Liver (tissue), 9 donors: ENCODE results near the gene TEX264. TPM values are rescaled to one million over a fixed set of nuclear protein-coding genes. Genes with fewer than 3 reads are reported as not detected.

ENCODE experiments used
- DNase-seq: peaks from one replicate; pipeline ENCODE4 v3.0.0-alpha.2; 2017; ENCODE audit warnings: low spot score
- H3K27ac ChIP-seq, 2 donors: one replicate each; pipeline ENCODE4 v1.7.0; 2013; ENCODE audit warnings: inconsistent platforms in 2 of 2, low read length in 2 of 2, control low read depth in 1 of 2, low read depth in 1 of 2, mild to moderate bottlenecking in 1 of 2
- H3K27me3 ChIP-seq, 4 donors: one replicate each; pipeline versions ENCODE4 v1.6.1 to v1.7.0; 2013; ENCODE audit warnings: low read length in 3 of 4, inconsistent platforms in 1 of 4, mild to moderate bottlenecking in 1 of 4, moderate library complexity in 1 of 4; ENCODE audit not compliant: control insufficient read depth in 4 of 4, insufficient read depth in 4 of 4
- H3K36me3 ChIP-seq, 4 donors: one replicate each; pipeline versions ENCODE4 v1.6.1 to v1.7.0; 2013; ENCODE audit warnings: low read length in 3 of 4, mild to moderate bottlenecking in 3 of 4, low read depth in 1 of 4, moderate library complexity in 1 of 4; ENCODE audit not compliant: control insufficient read depth in 4 of 4, insufficient read depth in 3 of 4
- H3K4me1 ChIP-seq, 4 donors: one replicate each; pipeline versions ENCODE4 v1.6.1 to v1.7.0; 2013; ENCODE audit warnings: low read length in 3 of 4, mild to moderate bottlenecking in 3 of 4, moderate library complexity in 1 of 4; ENCODE audit not compliant: control insufficient read depth in 4 of 4, insufficient read depth in 4 of 4
- H3K4me3 ChIP-seq, 3 donors: one replicate each; pipeline versions ENCODE4 v1.6.1 to v1.7.0; 2013; ENCODE audit warnings: low read length in 3 of 3, control low read depth in 1 of 3, low read depth in 1 of 3, mild to moderate bottlenecking in 1 of 3
- H3K9ac ChIP-seq, 2 donors: one replicate each; pipeline ENCODE4 v1.7.0; 2013; ENCODE audit warnings: low read length in 2 of 2, mild to moderate bottlenecking in 2 of 2, moderate library complexity in 2 of 2, control low read depth in 1 of 2, low read depth in 1 of 2
- H3K9me3 ChIP-seq, 4 donors: one replicate each; pipeline versions ENCODE4 v1.6.1 to v1.7.0; 2013; ENCODE audit warnings: low read length in 3 of 4; ENCODE audit not compliant: control insufficient read depth in 4 of 4
- ATF3 ChIP-seq: IDR thresholded peaks from 2 replicates; pipeline ENCODE4 v1.6.1; 2016; ENCODE audit warnings: antibody characterized with exemption
- CTCF ChIP-seq: fragments of 150-350 bp; IDR thresholded peaks from 2 replicates; pipeline ENCODE4 v1.5.1; 2017; ENCODE audit warnings: improper control_type of control experiment, low read depth, low read length; ENCODE audit not compliant: missing input control
- FOXA2 ChIP-seq: IDR thresholded peaks from 2 replicates; pipeline ENCODE4 v1.6.1; 2016; ENCODE audit warnings: antibody characterized with exemption
- GABPA ChIP-seq, 2 donors: IDR thresholded peaks in 1 of 2; conservative IDR thresholded peaks in 1 of 2; 2 replicates each; pipeline ENCODE4 v1.6.1; 2016; ENCODE audit warnings: antibody characterized with exemption in 2 of 2, mild to moderate bottlenecking in 1 of 2, moderate library complexity in 1 of 2
- HNF4A ChIP-seq, 2 donors: conservative IDR thresholded peaks; 2 replicates each; pipeline ENCODE4 v1.6.1; 2016; ENCODE audit warnings: antibody characterized with exemption in 2 of 2, mild to moderate bottlenecking in 2 of 2
- NR2F2 ChIP-seq: IDR thresholded peaks from 2 replicates; pipeline ENCODE4 v1.6.1; 2016; ENCODE audit warnings: antibody characterized with exemption
- RAD21 ChIP-seq, 2 donors: IDR thresholded peaks; 2 replicates each; pipeline ENCODE4 v1.6.1; 2016; ENCODE audit warnings: antibody characterized with exemption in 2 of 2, mild to moderate bottlenecking in 2 of 2
- REST ChIP-seq: IDR thresholded peaks from 2 replicates; pipeline ENCODE4 v1.6.1; 2016; ENCODE audit warnings: antibody characterized with exemption, mild to moderate bottlenecking
- TAF1 ChIP-seq: conservative IDR thresholded peaks from 2 replicates; pipeline ENCODE4 v1.6.1; 2016; ENCODE audit warnings: antibody characterized with exemption, mild to moderate bottlenecking
- YY1 ChIP-seq: IDR thresholded peaks from 2 replicates; pipeline ENCODE4 v1.6.1; 2016; ENCODE audit warnings: antibody characterized with exemption, mild to moderate bottlenecking
- ZBTB33 ChIP-seq: IDR thresholded peaks from 2 replicates; pipeline ENCODE4 v1.6.1; 2016; ENCODE audit warnings: antibody characterized with exemption
- WGBS: extraction: QIAGEN DNeasy Blood & Tissue Kit; methylation state at CpG from one replicate; pipeline ENCODE4 v1.1.7; 2013; 5-methylcytosine and 5-hydroxymethylcytosine counted together
- polyA plus RNA-seq, 2 donors: library from polyadenylated mRNA; stranded (reverse) in 1 of 2; unstranded in 1 of 2; fragments of 200-250 nt in 1 of 2; fragments of >200 nt in 1 of 2; fragmentation: Nextera tagmentation in 1 of 2; extraction: Ambion mirVana in 1 of 2; gene quantifications; one replicate each; pipeline versions ENCODE4 v1.2.1 to v1.2.3, GENCODE V29; 2013 to 2015
- total RNA-seq, 2 donors: library from RNA; depleted of rRNA; stranded (reverse); fragments of >200 nt; gene quantifications; one replicate each; pipeline ENCODE4 v1.2.3, GENCODE V29; 2014
- donor health status: healthy.
- donor health status: healthy.
- donor health status: healthy.
- donor health status: healthy.
- donor health status: healthy.

Gene TEX264
- total and polyA plus RNA-seq, 4 donors = 21.2 to 48.4 (median 35.6) TPM

GRCh38 chr3:51675201-51675611 is 4.2 kb downstream of the TEX264 start:
- DNase-seq = no peak

GRCh38 chr3:51676102-51676640 is 5.1 kb downstream of the TEX264 start:
- Histone ChIP-seq H3K9ac (no peak overlapping the region), H3K27me3 (no peaks in the 10 kb centered on the region), H3K4me3 (no peak overlapping the region), H3K9me3 (no peaks in the 10 kb centered on the region), H3K4me1 (peaks cover 0 to 32% (median 28%) of the 10 kb centered on the region in 4 donors), H3K27ac (no peak overlapping the region), H3K36me3 (peaks cover 0 to 22% (median 2%) of the 10 kb centered on the region in 4 donors)
- 94% methylated on average over 3 of the region's 3 CpGs for WGBS
- no peak for DNase-seq
- TF ChIP-seq TAF1 = no peak
- TF ChIP-seq ZBTB33 = no peak

More at GRCh38 chr3:51675201-51675611, 4.2 kb downstream of the TEX264 start:
- TF ChIP-seq YY1 (no peak), ATF3 (no peak), NR2F2 (no peak), CTCF (no peak), GABPA (IDR thresholded peaks at IDR 0.05 in 1 of 2, conservative IDR thresholded peaks at IDR 0.05 in 1 of 2) (no peak), REST (no peak), RAD21 (IDR thresholded peaks at IDR 0.05) (no peak), HNF4A (conservative IDR thresholded peaks at IDR 0.05) (no peak), FOXA2 (no peak)
- Histone ChIP-seq H3K27ac (no peak overlapping the region), H3K4me1 (peaks cover 4 to 32% (median 29%) of the 10 kb centered on the region in 4 donors), H3K9me3 (no peaks in the 10 kb centered on the region), H3K9ac (no peak overlapping the region), H3K4me3 (no peak overlapping the region), H3K27me3 (no peaks in the 10 kb centered on the region), H3K36me3 (peaks cover 0 to 22% (median 2%) of the 10 kb centered on the region in 4 donors)
- WGBS = 92% methylated on average over 2 of the region's 2 CpGs
